Kidney glomerular epithelial cell (primary cell): ENCODE results near the gene SMIM14.
A peak's percentile ranks its signal among the peaks of the same experiment; 100 is the strongest.
"Not testable (repeated sequence)": the region's sequence is repeated elsewhere in the genome, so short reads cannot be mapped to it uniquely, and the experiment has no call there.

Source experiments
- DNase-seq: peaks from one replicate; lab custom pipeline; 2025; lab: John Stamatoyannopoulos, UW

Gene SMIM14

GRCh38 chr4:39638354-39639239 lies at the start of gene SMIM14:
TSS of gene SMIM14 (minus strand) at chr4:39638865. CDS start at chr4:39605145, 33,720 bp downstream.
- peak; percentile 91 for DNase-seq

DNA sequence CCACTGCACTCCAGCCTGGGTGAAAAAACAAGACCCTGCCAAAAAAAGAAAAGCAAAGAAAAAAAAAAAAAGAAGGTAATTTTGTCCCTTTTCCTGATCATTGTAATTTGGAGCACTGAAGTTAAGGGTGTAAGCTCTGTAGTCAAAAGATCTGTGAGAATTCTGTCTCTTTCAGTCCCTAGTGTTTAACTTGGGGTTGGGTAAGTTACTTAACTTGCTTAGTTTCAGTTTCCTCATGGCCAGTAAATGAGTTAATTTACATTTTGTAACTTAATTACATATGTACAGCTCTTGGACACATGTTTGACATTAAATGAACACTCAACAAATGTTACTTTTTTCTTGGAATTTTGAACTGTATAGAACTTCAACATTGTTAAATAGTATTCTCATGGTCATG lies 48.3 kb upstream of the SMIM14 start:
- no peak for DNase-seq

DNA sequence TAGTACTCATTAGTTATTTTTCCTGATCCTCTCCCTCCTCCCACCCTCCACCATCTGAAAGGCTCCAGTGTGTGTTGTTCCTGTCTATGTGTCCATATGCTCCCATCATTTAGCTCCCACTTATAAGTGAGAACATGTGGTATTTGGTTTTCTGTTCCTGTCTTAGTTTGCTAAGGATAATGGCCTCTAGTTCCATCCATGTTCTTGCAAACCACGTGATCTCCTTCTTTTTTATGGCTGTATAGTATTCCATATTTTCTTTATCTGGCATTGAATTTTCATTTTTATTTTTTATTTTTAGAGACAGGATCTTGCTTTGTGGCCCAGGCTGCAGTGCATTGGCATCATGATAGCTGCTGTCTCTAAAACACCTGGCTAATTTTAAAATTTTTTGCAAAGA lies 47.3 kb upstream of the SMIM14 start:
- DNase-seq = no peak

- DNase-seq = no peak
Observed at GRCh38 chr4:39682138-39682537, 43.5 kb upstream of the SMIM14 start.

GRCh38 chr4:39681003-39681402 lies 42.3 kb upstream of the SMIM14 start:
- DNase-seq = not testable (repeated sequence)

- not testable (repeated sequence) for DNase-seq
Observed at GRCh38 chr4:39675681-39676080, 37.0 kb upstream of the SMIM14 start.

DNA sequence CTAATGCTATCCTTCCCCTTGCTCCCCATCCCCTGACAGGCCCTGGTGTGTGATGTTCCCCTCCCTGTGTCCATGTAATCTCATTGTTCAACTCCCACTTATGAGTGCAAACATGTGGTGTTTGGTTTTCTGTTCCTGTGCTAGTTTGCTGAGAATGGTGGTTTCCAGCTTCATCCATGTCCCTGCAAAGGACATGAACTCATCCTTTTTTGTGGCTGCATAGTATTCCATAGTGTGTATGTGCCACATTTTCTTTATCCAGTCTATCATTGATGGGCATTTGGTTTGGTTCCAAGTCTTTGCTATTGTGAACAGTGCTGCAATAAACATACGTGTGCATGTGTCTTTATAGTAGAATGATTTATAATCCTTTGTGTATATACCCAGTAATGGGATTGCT lies 31.6 kb upstream of the SMIM14 start:
- not testable (repeated sequence) for DNase-seq

- no peak for DNase-seq
Observed at GRCh38 chr4:39668887-39669286, 30.2 kb upstream of the SMIM14 start.

DNA sequence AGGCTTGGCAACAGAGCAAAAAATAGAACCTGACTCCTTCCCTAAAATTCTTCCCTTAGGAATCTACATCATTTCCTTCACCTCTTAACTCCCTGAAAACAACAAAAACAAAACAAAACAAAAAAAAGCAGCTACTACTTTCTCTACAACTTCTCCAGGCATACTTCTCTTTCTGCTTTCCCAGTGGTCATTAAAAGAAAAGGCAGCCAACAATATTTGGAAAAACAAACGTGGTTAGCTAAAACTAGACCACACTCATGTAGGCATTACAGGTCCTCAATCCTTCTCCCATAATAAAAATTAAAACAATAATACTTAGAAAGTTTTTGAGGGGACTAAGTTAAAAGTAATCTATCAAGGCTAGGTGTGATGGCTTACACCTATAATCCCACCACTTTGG lies 29.0 kb upstream of the SMIM14 start:
- DNase-seq = no peak

DNA sequence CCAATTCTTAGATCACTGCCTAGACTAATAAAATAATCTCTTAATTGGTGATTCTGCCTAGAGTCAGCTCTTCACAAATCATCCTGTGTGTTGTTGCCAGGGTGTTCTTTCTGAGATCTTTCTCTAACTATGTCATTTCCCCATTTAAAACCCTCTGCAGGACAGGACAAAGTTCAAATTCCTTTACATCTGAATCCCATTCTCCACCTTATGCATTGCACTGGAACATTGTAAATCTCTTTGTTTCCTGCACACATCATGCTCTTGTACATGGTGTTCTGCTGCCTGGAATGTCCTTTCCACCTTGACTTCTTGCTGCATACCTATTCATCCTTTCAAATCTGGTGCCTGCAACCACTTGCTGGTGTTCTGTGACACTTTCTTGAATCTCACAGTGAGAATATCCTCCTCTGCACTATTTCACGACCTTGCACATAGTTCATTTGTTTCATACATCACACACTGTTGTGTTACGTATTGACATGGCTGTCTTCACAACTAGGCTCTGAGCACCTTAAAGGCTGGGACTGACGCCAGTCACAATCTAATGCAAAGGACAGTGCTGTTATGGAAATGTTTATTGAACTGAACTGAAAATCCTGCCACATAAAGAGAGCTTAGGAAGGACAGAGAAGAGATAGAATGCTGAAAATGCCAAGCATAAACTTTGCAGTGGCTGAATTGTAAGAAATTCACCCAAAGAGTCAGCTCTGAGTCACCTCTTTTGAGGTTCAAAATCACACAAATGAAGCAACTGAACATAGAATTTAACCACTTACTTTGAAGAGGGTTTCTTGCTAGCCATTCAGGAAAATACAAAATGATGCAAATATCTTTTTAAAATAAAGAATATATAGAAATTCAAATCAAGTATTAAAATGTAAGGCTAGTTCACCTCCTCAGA lies 26.4 kb upstream of the SMIM14 start:
- DNase-seq = no peak

DNA sequence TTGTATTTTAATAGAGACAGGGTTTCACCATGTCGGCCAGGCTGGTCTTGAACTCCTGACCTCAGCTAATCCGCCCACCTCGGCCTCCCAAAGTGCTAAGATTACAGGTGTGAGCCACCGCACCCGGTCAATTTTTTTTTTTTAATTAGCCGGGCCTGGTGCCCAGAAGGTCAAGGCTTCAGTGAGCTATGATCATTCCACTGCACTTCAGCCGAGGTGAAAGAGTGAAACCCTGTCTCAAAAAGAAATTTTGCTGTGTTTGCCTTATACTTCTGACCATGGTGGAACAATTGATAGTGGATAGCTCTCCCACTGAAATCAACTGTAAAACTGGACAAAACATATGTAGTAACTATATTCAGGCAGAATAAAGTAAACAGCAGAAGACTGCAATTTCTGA lies 24.0 kb upstream of the SMIM14 start:
- DNase-seq = no peak

DNA sequence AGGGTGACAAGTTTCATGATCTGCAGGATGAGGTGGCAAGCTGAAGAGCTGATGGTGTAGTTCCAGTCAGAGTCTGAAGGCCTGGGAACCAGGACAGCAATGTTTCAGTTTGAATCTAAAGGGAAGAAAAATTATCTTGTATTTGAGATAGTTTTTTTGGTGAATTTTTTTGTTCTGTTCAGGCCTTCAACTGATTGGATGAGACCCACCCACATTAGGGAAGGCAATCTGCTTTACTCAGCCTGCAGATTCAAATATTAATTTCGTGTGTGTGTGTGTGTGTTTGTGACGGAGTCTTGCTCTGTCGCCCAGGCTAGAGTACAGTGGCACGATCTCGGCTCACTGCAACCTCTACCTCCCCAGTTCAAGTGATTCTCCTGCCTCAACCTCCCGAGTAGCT lies 22.1 kb upstream of the SMIM14 start:
- no peak for DNase-seq

DNA sequence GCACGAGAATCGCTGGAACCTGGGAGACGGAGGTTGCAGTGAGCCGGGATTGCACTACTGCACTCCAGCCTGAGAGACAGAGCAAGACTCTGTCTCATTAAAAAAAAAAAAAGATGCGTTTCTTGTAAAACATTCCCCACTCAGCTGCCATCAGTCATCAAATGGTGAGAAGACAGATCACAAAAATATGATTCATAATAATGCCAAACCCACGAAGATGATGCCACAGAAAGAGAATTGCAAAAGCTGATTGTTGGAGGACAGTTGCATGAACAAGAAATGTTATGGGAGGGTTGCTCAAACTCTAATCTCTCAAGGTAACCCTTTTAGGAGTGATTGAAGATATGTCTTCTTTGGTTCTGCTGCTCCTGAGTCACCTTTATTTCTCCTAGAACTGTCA lies 21.4 kb upstream of the SMIM14 start:
- no peak for DNase-seq

GRCh38 chr4:39658756-39659155 lies 20.1 kb upstream of the SMIM14 start:
- DNase-seq = no peak

DNA sequence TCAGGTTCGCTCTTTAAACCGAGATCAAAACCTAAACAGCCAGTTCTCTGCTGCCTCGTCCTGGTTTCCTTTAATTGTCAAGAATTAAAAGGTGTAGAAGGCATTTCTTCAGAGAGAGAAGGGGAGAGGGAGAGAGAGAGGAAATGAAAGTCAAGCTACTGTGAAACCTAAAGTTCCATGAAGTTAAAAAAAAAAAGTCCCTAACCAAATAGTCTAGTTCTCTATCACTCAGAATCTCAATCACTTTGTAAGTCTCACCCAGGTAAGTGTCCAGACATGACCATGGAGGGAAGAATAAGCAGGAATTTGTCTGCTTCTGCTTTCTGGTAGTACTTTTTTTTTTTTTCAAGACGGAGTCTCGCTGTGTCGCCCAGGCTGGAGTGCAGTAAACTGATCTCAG lies 18.8 kb upstream of the SMIM14 start:
- DNase-seq = no peak

DNA sequence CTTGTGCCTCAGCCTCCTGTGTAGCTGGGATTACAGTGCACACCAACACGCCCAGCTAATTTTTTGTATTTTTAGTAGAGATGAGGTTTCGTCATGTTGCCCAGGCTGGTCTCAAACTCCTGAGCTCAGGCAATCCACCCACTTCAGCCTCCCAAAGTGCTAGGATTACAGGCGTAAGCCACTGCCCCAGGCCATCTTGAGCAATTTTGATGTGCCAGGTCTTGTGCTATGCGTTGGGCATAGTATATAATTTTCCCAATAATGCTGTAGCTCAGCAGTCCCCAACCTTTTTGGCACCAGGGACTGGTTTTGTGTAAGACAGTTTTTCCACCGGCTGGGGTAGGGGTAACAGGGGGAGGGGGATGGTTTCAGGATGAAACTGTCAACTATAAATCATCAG lies 18.0 kb upstream of the SMIM14 start:
- not testable (repeated sequence) for DNase-seq

DNA sequence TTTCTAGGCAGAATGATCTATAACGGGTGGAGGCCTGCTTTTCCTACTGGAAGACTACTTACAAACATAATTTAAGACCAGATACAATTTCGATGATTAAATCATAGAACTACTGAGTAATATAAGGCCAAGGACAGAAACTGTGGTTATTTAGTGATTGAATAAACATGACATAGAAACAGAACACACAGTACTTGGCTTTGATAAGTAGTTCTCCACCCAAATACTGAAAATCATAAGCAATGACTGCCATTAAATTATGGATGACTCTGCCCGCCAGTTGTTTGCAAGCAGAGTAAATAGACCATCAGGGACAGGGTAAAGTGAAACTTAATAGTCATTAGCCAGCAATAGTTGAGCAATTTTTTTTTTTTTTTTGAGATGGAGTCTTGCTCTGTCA lies 17.2 kb upstream of the SMIM14 start:
- DNase-seq = no peak

- DNase-seq = no peak
Observed at GRCh38 chr4:39655211-39655610, 16.5 kb upstream of the SMIM14 start.

DNA sequence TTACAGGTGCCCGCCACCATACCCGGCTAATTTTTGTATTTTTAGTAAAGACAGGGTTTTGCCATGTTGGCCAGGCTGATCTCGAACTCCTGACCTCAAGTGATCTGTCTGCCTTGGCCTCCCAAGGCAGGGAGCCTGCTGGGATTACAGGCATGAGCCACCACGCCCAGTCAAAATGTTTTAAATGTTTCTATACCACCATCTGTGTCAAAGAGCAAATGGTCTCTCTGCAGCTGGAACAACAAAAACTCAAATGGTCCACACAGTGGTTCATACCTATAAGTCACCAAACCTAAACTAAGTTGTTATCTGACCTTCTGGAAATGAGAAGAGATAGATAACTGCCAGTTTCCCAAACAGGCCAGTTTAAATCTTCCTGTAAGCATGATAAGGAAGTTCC lies 12.9 kb upstream of the SMIM14 start:
- DNase-seq = not testable (repeated sequence)

DNA sequence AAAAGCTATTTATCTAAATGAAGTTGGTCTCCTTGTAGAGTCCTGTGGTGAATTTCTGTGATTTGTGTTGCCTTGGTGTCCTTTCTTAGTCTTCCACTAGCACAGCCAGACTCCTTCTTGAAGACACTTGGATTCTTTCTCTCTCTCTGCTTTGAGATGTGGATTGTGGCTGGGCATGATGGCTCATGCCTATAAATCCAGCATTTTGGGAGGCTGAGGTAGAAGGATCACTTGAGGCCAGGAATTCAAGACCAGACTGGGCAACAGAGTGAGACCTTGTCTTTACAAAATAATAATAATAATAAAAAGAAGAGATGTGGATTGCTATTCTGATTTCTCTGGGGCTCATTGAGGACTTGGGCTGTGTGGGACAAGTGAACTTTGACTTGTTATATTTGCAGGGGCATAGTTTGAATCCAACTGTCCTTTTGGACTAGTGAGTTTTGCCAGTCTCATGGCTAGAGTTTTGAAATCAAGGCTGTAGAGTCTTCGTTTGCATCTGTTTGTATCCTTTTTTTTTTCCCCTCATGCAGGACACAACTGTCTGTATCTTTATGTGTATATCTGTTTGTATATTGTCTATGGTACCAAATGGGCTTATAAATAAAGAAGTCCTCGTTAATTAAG lies 11.1 kb upstream of the SMIM14 start:
- no peak for DNase-seq

DNA sequence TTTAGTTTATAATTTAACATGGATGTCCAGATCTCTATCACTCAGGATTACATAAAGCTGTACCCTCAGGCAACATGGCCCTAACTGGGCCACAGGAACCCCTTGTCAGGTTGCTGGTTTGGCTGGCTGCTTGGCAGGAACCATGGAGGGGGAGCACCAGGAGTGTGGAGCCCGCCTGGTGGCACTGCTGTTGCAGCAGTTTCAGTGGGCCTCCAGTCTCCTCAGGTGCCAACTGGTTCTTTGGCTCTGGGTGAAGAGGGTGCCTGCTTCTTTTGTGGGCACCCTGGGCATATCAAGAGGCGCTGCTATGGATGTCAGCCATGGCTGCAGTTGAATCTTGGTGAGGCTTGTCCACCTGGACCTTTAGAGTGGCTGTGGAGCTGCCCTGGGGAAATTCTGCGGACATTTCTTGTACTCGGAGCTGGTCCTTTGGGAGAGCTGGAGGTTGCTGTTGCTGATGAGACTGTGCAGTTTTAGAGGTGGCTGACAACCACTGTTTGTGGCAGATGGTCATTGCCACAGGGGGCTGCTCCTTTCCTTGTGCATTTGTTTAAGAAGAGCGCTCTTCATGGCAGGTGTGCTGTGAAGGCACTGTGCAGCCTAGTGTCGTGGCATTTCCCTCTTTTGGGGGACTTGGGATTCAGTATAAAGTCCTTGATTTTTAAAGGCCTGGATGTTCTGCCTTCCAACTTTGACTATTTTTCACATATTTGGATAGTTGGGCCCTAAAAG lies 10.3 kb upstream of the SMIM14 start:
- DNase-seq = no peak

- no peak for DNase-seq
Observed at GRCh38 chr4:39648213-39648612, 9.5 kb upstream of the SMIM14 start.
